ENCODE data around the gene CTNS.

CTNS gene

GRCh38 chr17:3668279-3669084, 31.9 kb downstream of the CTNS start, which contains the start of the genes EMC6 and TAX1BP3 (continued):
- no peak for TF ChIP-seq TSHZ1 (tag by site-specific recombination; IDR thresholded peaks at IDR 0.05; ENCODE audit: borderline replicate concordance)
- TF ChIP-seq ZNF677 (tag by site-specific recombination; IDR thresholded peaks at IDR 0.05) = no peak
- TF ChIP-seq ZNF513 (tag by site-specific recombination; IDR thresholded peaks at IDR 0.05) = no peak
- TF ChIP-seq ZNF610 (tag by site-specific recombination; IDR thresholded peaks at IDR 0.05; ENCODE audit: borderline replicate concordance) = peak; percentile 62; the same call in 1 of the 2 replicates
- no peak for TF ChIP-seq TRIM28 (IDR thresholded peaks at IDR 0.05; ENCODE audit: borderline replicate concordance, low read length)
- no peak for TF ChIP-seq HIC1 (tag by site-specific recombination; IDR thresholded peaks at IDR 0.05)
- no peak for TF ChIP-seq EGR2 (tag by site-specific recombination; IDR thresholded peaks at IDR 0.05; ENCODE audit: low read depth)
- TF ChIP-seq ZNF157 (tag by site-specific recombination; IDR thresholded peaks at IDR 0.05) = no peak
- no peak for TF ChIP-seq ZNF555 (tag by site-specific recombination; conservative IDR thresholded peaks at IDR 0.05)
- no peak for TF ChIP-seq HOXC10 (CRISPR knock-in tag; IDR thresholded peaks at IDR 0.05)
- 0 out of 2 replicates have a peak, but pooled peaks have one; percentile 29 for TF ChIP-seq GLIS1 (tag by site-specific recombination; IDR thresholded peaks at IDR 0.05)
- TF ChIP-seq ZBTB1 (tag by site-specific recombination; IDR thresholded peaks at IDR 0.05) = no peak
- TF ChIP-seq ZNF112 (tag by site-specific recombination; IDR thresholded peaks at IDR 0.05) = no peak
- TF ChIP-seq PBX3 (CRISPR knock-in tag; IDR thresholded peaks at IDR 0.05) = peak; percentile 54
- TF ChIP-seq PRDM6 (tag by site-specific recombination; IDR thresholded peaks at IDR 0.05) = no peak
- no peak for TF ChIP-seq ZNF138 (tag by site-specific recombination; IDR thresholded peaks at IDR 0.05; ENCODE audit: borderline replicate concordance)
- no peak for TF ChIP-seq ZNF670 (tag by site-specific recombination; IDR thresholded peaks at IDR 0.05; ENCODE audit: low read depth)
- TF ChIP-seq ATF2 (tag by site-specific recombination; IDR thresholded peaks at IDR 0.05; ENCODE audit: low read depth) = no peak
- TF ChIP-seq ZNF48 (tag by site-specific recombination; IDR thresholded peaks at IDR 0.05) = no peak
- no peak for TF ChIP-seq SETDB1 (IDR thresholded peaks at IDR 0.05; ENCODE audit: insufficient read length, low read length)
- TF ChIP-seq ZNF791 (tag by site-specific recombination; IDR thresholded peaks at IDR 0.05) = no peak
- TF ChIP-seq ZNF623 (tag by site-specific recombination; IDR thresholded peaks at IDR 0.05) = no peak
- no peak for TF ChIP-seq ZNF223 (tag by site-specific recombination; IDR thresholded peaks at IDR 0.05)
- no peak for TF ChIP-seq ZNF664 (tag by site-specific recombination; IDR thresholded peaks at IDR 0.05)
- no peak for TF ChIP-seq ZNF311 (tag by site-specific recombination; IDR thresholded peaks at IDR 0.05; ENCODE audit: borderline replicate concordance)
- no peak for TF ChIP-seq RBAK (tag by site-specific recombination; IDR thresholded peaks at IDR 0.05)
- TF ChIP-seq ZSCAN23 (tag by site-specific recombination; IDR thresholded peaks at IDR 0.05) = peak; percentile 38; the same call in 1 of the 2 replicates
- no peak for TF ChIP-seq ZNF16 (tag by site-specific recombination; IDR thresholded peaks at IDR 0.05; ENCODE audit: low read depth)

Data from HEK293 (cell line).